Activated CD4-positive, alpha-beta T cell treated with anti-CD3 and anti-CD28 coated beads for 4 hours (primary cell): ENCODE results near the gene DNTTIP2.
"Not testable (repeated sequence)": the region's sequence is repeated elsewhere in the genome, so short reads cannot be mapped to it uniquely, and the experiment has no call there.

Source experiments
- DNase-seq, 2 donors: peaks; one replicate each; pipeline ENCODE4 v3.0.0-alpha.2; 2020

The DNTTIP2 gene

DNA sequence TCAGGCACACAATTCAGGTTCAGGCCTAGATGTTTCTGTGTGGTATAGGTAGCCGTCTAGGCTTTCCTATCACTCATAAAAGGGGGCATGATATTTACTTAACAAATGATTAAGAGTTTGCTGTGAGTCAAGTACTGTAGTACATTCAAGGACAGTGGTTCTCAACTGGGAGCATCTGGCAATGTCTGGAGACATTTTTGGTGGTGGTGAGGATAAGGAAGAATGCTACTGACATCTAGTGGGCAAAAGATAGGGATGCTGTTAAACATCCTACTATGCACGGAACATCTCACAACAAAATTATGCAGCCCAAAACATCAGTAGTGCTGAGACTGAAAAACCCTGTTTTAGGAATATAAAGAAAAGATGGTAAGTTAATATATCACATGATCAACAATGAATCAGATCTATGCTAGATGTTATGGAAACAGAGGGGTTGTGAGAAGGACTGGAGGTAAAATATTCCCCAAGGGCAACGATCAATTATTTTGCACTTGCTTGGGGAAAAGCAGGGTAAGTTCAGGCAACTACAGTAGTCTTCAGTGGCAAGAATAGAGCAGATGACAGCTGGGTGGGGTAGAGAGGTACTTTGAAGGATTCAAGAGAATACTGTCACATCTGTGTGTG lies 4.9 kb downstream of the DNTTIP2 start:
- DNase-seq: no peak

DNA sequence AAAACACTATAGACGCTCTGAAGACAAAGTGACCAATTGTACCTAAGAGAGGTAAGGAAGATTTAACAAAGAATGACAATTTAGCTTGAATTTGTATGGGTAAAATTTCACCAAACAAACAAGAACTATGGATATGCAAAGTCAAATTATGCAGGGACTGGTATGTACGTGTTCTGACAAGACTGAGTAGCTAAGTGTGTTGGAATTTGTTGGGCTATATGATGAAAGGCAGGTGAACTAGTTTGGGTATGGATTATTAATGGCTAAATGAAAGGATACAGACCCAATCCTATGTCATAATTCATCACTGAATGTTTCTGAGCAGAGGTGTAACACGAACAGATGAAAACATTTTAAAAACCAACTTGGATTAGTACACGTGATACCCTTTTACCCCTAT lies 7.6 kb downstream of the DNTTIP2 start:
- no peak for DNase-seq

DNA sequence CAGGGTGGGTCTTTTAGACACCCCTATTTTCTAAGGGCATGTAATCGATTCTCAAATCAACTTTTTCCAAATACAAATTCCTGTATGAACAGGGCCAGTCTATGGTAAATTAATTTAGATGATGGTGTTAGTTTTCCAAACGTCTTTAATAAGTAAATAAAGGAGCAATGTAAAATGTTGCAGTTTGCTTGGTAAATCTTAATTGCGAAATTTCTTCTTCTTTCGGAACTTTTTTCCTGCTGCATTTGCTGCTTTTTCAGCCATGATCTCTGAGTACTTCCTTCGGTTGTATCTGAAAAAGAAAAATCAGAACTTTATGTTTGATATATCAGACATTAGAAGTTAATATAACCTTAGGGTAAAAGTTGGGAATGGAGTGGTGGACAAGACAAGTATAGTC lies 9.4 kb downstream of the DNTTIP2 start:
- no peak for DNase-seq

DNA sequence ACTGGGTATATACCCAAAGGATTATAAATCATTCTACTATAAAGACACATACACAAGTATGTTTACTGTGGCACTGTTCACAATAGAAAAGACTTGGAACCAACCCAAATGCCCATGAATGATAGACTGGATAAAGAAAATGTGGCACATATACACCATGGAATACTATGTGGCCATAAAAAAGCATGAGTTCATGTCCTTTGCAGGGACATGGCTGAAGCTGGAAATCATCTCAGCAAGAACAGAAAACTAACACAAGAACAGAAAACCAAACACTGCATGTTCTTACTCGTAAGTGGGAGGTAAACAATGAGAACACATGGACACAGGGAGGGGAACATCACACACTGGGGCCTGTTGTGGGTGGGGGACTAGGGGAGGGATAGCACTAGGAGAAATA lies 10.5 kb downstream of the DNTTIP2 start:
- DNase-seq: not testable (repeated sequence)

DNA sequence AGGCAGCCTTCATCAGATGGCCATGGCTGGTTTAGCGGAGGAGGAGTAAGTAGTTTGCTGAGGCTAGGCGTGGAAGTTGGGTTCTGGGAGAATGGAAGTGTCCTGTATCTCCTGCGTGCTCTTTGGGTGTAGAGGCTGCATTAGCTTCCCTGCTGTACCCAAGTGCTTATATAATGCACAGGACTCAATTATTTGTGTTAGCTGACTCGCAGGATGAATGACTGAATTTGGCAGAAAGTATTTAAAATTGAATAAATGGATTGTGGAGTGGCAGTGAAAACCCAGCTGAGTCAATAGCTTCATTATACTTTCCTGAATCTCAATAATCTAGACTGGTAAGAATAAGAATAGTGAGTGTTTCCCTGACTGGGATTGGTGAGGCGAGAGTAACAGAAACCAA lies 13.8 kb downstream of the DNTTIP2 start:
- no peak for DNase-seq

DNA sequence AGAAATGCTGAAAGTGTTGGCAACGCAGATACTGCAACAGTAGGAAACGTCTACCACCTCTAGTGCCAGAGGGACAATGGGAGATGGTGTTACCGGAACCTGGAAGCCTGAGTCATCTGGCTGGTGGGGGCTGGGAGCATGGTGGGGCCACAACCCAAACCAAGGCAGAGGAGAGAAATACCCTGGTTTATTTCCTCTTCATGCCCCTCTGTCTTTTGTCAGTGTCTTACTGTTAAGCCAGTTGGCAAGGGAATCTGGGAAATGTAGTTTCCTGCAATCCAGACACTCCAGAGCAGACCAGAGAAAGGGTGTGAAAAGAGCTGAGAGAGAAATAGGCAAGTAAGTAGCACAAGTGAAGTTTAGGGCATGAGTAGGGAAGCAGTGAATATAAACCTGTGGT lies 14.8 kb downstream of the DNTTIP2 start:
- no peak for DNase-seq

DNA sequence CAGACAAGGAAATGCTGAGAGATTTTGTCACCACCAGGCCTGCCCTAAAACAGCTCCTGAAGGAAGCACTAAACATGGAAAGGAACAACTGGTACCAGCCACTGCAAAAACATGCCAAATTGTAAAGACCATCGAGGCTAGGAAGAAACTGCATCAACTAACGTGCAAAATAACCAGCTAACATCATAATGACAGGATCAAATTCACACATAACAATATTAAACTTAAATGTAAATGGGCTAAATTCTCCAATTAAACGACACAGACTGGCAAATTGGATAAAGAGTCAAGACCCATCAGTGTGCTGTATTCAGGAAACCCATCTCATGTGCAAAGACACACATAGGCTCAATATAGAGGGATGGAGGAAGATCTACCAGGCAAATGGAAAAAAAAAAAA lies 21.4 kb downstream of the DNTTIP2 start:
- DNase-seq: not testable (repeated sequence)

DNA sequence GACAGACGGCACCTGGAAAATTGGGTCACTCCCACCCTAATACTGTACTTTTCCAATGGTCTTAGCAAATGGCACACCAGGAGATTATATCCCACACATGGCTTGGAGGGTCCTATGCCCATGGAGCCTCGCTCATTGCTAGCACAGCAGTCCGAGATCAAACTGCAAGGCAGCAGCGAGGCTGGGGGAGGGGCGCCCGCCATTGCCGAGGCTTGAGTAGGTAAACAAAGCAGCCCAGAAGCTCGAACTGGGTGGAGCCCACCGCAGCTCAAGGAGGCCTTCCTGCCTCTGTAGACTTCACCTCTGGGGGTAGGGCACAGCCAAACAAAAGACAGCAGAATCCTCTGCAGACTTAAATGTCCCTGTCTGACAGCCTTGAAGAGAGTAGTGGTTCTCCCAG lies 23.0 kb downstream of the DNTTIP2 start:
- DNase-seq: not testable (repeated sequence)

DNA sequence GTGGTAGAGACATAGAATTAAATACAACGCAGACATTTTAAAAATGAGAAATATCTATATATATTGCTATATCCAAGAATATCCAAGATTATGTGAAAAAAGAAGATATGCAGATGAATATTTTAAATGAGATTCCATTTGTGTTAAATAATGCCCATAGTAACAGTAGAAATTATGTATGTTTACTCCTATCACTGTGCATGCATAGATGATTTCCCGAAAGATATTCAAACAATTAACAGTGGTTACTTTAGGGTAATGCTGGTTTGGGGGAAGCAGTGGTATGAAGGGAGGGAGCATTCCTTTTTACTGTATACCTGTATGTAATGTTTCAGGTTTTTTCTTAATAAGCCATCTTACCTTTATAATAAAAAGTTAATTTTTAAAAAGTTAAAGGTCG lies 25.1 kb downstream of the DNTTIP2 start:
- no peak for DNase-seq

DNA sequence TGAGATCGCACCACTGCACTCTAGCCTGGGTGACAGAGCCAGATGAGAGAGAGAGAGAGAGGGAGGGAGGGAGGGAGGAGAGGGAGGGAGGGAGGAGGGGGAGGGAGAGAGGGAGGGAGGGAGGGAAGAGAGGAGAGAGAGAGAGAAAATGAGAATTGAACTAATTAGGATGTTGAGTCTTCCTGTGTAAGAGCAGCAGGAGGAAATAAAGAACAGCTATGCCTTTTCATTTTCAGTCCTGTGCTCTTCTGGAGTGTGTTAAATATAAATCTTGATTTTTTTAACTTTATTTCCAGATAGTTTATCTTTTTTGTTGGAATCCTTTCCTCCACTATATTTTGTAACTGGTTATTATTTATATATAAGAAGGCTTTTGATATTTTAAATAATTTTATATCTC lies 27.1 kb downstream of the DNTTIP2 start:
- DNase-seq: no peak

DNA sequence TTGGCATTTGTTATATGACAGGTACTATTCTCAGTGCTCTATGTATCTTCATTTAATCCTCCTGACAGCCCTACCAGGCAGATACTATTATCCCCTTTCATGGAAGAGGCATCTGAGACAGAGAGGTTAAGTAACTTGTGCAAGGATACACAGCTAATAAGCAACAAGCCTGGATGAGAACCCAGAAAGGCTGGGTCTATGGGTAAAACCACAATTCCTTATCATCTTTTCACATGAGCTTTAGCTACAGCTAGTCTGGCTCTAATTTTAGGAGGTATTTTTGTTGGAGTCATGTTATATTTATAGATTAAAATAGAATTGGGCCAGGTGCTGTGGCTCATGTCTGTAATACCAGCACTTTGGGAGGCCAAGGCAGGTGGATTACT lies 27.7 kb downstream of the DNTTIP2 start:
- no peak for DNase-seq

DNA sequence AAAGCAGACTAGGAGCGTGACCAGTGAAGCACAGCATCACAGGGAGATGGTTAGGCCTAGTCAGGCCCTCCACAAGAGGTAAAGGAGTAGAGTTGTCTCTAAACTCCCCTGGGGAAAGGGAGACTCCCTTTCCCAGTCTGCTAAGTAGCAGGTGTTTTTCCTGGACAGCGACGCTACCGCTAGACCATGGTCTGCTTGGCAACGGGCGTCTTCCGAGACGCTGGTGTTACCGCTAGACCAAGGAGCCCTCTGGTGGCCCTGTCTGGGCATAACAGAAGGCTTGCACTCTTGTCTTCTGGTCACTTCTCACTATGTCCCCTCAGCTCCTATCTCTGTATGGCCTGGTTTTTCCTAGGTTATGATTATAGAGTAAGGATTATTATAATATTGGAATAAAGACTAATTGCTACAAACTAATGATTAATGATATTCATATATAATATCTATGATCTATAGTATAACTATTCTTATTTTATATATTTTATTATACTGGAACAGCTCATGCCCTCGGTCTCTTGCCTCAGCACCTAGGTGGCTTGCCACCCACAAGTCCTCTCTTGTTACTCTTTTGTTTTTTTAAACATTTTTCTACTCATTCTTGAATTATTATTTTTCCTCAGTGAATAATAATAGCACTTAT lies 28.2 kb downstream of the DNTTIP2 start:
- peak; percentile 40 to 52 for DNase-seq

DNA sequence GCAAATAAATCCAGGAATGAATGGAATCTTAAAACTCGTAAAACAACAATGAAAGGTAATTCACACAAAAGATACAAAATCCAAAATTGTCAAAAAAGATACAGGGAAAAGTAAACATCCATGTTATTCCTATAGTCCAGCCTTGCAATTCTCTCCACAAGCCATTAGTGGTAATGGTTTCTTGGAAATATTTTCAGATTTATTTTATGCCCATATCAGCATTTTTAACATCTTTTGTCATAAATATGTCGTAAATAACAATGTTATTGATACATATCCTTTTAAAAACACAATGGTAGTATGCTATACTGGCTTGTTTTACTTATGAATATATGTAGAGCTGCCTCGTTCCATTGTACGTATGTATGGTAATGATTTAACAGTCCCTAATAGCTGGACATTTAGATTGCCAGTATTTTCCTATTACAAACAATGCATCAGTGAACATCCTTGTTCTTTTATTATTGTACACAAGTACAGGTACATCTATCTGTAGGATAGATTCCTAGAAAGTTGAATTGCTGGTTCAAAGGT lies 30.6 kb downstream of the DNTTIP2 start:
- no peak for DNase-seq

DNA sequence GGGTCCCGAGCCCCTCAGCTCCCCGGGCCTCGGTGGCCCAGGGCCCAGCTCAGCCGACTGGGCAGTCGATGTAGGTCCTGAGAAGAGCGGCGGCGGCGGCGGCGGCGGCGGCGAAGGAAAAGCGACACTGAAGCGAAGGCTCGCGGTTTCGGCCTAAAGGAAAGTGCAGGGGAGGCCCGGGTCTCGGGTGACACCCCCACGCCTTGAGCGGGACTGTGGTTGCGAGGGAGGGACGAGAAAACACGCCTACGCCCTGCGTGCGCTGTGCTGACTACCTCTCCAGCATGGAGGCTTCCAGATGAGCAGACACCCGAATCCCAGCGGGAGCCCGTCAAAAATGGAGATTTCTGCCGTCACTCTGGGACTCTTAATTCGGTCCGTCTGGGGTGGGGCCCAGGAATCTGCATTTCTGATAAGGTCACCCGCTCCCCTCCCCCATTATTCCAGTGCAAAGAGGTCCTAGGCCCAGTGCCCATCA lies 31.2 kb downstream of the DNTTIP2 start:
- DNase-seq: peak; percentile 80 to 86

DNA sequence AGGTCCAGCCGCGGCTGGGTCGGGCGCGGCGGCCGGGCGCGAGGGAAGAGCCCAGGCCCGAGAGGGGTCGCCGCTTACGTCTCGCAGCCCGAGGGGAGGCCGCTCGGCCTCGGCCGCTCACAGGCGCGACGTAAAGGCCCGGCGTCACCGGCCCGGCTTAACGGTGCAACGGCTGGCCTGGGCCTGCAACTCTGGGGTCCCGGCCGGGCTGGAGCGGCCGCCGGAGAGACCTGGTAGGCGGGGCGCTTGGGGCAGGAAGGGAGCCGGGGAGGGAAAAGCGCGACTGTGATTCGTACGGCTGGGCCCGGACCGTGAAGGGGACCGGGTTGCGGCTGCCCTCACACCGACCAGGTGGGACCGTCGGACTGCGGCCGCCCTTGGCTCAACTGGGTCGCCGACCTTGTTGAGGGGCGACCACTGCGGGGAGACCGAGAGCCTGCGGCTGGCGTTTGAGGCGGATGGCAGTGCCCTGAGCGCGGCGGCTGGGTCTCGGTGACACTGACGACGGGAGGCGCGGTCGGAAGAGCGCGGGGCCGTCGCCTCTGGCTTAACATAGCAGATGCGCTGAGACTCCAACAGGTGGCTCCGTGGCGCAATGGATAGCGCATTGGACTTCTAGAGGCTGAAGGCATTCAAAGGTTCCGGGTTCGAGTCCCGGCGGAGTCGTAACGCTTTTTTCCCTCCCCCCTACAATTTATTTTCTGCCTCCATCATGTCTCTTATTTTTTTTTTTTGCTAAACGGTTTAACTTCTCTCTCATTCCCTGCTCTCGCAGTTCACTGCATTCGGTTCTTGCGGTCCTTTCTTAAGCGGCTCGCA lies 31.8 kb downstream of the DNTTIP2 start:
- peak; percentile 83 to 85 for DNase-seq

DNA sequence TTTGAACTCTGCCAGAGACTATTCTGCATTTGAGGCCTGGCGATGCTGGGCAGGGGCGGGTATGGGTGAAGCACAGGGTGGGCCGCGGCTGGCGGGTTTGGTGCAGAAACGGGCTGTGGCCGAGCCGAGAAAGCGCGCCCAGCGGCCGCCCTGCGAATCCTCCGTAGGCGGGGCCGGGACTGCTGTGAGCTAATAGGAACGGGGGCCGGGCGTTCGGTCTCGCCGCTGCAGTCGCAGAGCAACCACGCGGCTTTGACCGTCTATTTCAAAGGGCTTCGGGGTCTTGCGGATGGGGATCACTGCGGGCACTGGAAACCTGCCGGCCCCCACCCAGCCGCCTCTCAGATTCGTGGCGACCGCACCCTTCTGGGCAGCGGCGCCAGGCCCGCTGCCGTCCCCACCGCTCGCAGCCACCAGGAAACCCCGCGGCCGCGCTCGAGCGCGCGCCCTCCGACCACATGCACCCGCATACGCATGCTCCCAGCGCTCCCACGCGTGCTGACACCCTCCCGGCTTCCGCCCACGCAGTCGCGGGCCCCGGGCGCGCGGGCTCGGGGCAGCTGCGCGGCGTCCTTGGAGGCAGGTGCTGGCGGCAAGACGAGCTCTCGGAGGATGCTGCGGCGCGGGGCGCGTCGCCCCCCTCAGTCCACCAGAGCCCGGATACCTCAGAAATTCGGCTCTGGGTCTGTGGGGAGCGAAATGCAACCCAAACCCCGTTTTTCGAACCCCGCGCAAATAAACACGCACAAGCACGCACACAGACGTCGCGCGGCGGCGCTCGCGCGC lies 32.6 kb downstream of the DNTTIP2 start:
- DNase-seq: peak; percentile 87 to 92

DNA sequence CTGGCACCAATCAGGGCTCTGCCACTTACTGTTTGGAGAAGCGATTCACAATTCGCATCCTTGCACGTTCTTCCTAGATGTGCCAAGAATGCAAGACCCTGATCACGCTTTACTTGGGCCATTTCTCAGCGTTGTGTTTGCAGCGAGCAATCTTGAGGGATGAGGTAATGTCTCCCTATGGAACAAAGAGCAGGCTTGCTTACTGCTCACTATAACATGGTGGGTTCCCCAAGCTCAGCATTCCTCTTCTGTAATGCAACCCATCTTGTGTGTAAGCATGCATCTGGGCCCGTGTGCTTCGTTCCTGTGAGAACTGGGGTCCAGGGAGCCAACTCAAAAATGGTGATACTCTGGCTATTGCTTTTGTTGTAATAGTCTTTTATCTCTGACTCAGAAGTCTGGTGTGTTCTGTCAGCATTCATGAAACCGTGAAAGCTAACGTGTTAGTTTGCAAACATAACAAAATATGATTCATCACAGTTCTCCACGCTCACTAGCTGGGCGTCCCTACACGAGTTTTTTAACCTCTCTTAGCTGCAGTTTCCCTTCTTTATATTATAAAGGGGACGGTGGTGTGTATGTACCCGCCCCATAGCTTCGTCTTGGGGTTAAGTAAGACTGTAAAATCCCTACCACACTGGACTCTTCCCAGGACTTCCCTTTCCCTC lies 33.3 kb downstream of the DNTTIP2 start:
- DNase-seq: peak in 1 of 2 donors; percentile 40

DNA sequence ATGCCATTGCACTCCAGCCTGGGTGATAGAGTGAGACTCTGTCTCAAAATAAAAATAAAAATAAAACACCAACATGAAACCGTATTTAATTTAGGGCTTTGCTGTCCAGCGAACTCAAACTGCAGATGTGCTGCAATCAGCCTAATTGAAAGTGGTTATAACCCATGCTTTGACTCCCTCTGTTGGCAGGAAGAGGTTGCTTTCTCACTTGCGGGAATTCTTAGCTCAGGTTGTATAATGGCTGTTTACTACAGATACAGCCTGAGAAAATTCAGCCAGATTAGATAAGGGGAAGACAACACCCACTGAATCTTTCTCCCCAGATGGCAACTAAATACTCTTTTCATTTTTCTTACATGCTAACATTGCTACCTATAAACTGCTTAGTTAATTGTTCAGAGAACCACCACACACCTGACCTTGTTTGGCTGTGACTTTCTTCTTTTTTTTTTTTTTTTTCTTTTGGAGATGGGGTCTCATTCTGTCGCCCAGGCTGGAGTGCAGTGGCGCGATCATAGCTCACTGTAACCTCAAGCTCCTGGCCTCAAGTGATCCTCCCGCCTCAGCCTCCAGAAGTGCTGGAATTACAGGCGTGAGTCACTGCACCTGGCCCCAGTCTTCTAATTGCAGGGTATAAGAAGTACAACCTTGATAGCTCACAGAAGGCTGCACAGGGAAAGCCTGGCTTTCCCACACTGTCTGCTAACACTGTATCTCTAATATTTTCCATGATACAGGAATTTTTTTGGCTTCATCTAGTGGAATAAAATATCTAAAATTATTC lies 34.6 kb downstream of the DNTTIP2 start:
- peak; percentile 21 to 40 for DNase-seq

DNA sequence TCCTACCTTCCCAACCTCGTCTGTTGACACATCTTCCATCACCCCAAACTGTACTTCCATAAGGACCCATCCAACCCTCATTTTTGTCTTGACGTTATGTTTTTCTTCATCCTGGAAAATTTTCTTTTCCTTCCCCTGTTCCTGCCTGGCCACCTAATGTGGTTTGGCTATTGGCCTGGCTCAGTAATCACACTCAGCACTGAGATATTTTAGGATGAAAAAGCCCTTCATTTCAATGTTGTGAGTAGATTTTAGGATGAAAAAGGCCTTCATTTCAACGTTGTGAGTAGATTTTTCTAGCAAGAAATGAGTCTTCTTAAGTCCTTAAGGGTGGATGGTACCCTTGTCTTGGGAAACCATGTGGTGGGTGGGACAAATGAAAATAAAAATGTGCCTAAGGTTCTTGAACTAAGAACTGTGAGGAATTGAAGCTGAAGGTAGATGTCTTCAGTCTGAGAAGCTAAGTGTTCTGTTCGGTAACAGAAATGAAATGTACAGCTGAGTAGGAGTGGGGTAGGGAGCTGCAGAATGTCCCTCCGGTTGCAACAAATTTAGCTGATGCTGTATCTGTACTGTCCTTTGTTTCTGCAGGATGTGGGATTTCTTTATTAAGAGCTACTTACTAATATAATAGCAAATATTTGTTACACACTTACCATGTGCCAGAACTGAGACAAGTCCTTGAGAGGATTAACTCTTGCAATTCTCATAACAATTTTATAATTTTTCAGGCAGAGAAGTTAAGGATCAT lies 36.1 kb downstream of the DNTTIP2 start:
- DNase-seq: no peak

DNA sequence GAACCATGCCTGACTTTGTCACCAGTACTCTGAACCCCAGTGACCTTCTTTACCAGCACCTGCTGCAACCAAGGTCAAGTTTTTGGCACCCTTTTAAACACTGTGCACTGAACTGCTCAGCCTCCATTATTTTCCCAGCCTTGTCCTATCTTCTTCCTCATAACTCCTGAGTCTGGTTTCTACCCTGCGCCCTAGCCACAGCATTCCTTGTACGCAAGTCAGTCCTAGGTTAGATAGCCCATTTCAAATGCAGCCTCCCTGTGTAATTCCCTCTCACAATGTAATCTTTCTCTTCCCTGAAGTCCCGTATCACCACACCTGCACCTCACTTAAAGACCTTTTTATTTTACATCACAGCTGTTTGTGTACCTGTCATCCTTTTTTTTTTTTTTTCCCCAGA lies 37.2 kb downstream of the DNTTIP2 start:
- DNase-seq: no peak
